HFF-Myc (cell line): ENCODE results near the gene PRCD.

Source experiments
- DNase-seq: peaks from one replicate; pipeline ENCODE4 v3.0.0-alpha.2; 2011; ENCODE audit warnings: low read depth; ENCODE audit errors: extremely low read depth
- H3K4me3 ChIP-seq: replicated peaks from 2 replicates; pipeline ENCODE4 v1.5.1; 2011; ENCODE audit warnings: low read depth, mild to moderate bottlenecking, control low read depth, low read length
- CTCF ChIP-seq: IDR thresholded peaks from 2 replicates; pipeline ENCODE4 v1.5.1; 2012; ENCODE audit warnings: mild to moderate bottlenecking, low read depth, low read length, control low read depth; ENCODE audit errors: missing control alignments

The PRCD gene

GRCh38 chr17:76499267-76499667 lies 40.6 kb upstream of the PRCD start:
- DNase-seq: no peak
- TF ChIP-seq CTCF: no peak
- peak overlapping the region; percentile 90 for H3K4me3 ChIP-seq

- TF ChIP-seq CTCF: no peak
- no peak for DNase-seq
- peak overlapping the region; percentile 90 for H3K4me3 ChIP-seq
Observed at GRCh38 chr17:76500074-76500746, 39.6 kb upstream of the PRCD start.

GRCh38 chr17:76500747-76501017 lies 39.2 kb upstream of the PRCD start:
- DNase-seq: no peak
- no peak for TF ChIP-seq CTCF
- H3K4me3 ChIP-seq: peak overlapping the region; percentile 90

GRCh38 chr17:76501018-76501826 lies 38.6 kb upstream of the PRCD start, which contains the start of gene RHBDF2:
Gene RHBDF2 (minus strand): TSS chr17:76501423. CDS start chr17:76481524, 19,899 bp downstream.
- peak within 1 kb of the TSS; percentile 90 for H3K4me3 ChIP-seq
- DNase-seq: no peak
- no peak for TF ChIP-seq CTCF

GRCh38 chr17:76501827-76502307 lies 38.0 kb upstream of the PRCD start:
- no peak overlapping the region; the same call in 1 of the 2 replicates for H3K4me3 ChIP-seq
- DNase-seq: no peak
- no peak for TF ChIP-seq CTCF

- no peak overlapping the region for H3K4me3 ChIP-seq
- no peak for DNase-seq
- no peak for TF ChIP-seq CTCF
Observed at GRCh38 chr17:76502341-76503211, 37.3 kb upstream of the PRCD start.
